ENCODE measurements around the gene SEMA4B. TPM values are rescaled to one million over a fixed set of nuclear protein-coding genes. Genes with fewer than 3 reads are reported as not detected.

The SEMA4B gene
- total and polyA plus RNA-seq, 2 donors (not counting 1 experiment from before 2014, with no cell fraction given) = 285 to 336 TPM

- TF ChIP-seq EZH2 (IDR thresholded peaks at IDR 0.05; ENCODE audit: borderline replicate concordance, insufficient read depth, low read depth, low read length, poor library complexity, severe bottlenecking) = no peak
- no peak for TF ChIP-seq CTCF (IDR thresholded peaks at IDR 0.05)
- Histone ChIP-seq H3K9me3 (ENCODE audit: control extremely low read depth in 1 of 3, control insufficient read depth in 2 of 3, insufficient read depth in 1 of 3, low read length in 2 of 3) (no peaks in the 10 kb centered on the region), H3K9ac (ENCODE audit: low read length) (no peak overlapping the region), H3K27ac (ENCODE audit: low read length in 2 of 2) (no peak overlapping the region), H3K4me2 (replicated peaks; ENCODE audit: low read depth, low read length, poor library complexity, severe bottlenecking) (no peak overlapping the region), H3K4me1 (ENCODE audit: control insufficient read depth in 2 of 2, insufficient read depth in 2 of 2, low read length in 2 of 2) (no peaks in the 10 kb centered on the region), H3K4me3 (ENCODE audit: control extremely low read depth in 1 of 5, extremely low read depth in 1 of 5, insufficient read depth in 1 of 5, low read depth in 2 of 5, low read length in 4 of 5) (no peak overlapping the region), H3K36me3 (replicated peaks in 1 of 2; ENCODE audit: control extremely low read depth in 1 of 2, control insufficient read depth in 1 of 2, extremely low read depth in 1 of 2, insufficient read depth in 2 of 2, low read length in 1 of 2) (peaks cover 0 to 14% of the 10 kb centered on the region in 2 experiments), H3K79me2 (ENCODE audit: control insufficient read depth, insufficient read depth, low read length) (no peaks in the 10 kb centered on the region), H3K27me3 (replicated peaks in 1 of 4; ENCODE audit: control extremely low read depth in 1 of 4, control insufficient read depth in 3 of 4, insufficient read depth in 4 of 4, low read length in 3 of 4) (no peaks in the 10 kb centered on the region), H4K20me1 (ENCODE audit: control insufficient read depth, insufficient read depth, low read length, poor library complexity, severe bottlenecking) (no peaks in the 10 kb centered on the region), H2AFZ (ENCODE audit: insufficient read depth, low read depth, low read length, poor library complexity, severe bottlenecking) (no peak overlapping the region)
- Mint-ChIP-seq H3K27ac (no peak overlapping the region), H3K4me1 (no peaks in the 10 kb centered on the region), H3K27me3 (no peaks in the 10 kb centered on the region), H3K9me3 (ENCODE audit: insufficient read depth) (no peaks in the 10 kb centered on the region), H3K4me3 (no peak overlapping the region)
- ChIA-PET CTCF (interaction anchor here (0.6 to 1.5 kb wide), 2 partner anchors 20 to 366 kb away, joined by 3 to 4 read pairs; no protein-coding TSS in a partner anchor), POLR2A (interaction anchor here (0.6 kb wide), 1 partner anchor 67 kb away, joined by 3 read pairs; no protein-coding TSS in a partner anchor)
- ATAC-seq (ENCODE audit: low read depth) (no peak), DNase-seq (no peak)
- intact Hi-C loops (cut with micrococcal nuclease) = no loop called here
- WGBS (ENCODE audit: insufficient coverage) = 91% methylated on average over 19 of the region's 22 CpGs
Measured at GRCh38 chr15:90241343-90242192, 40.4 kb downstream of the SEMA4B start.
